ENCODE measurements around the gene MDFIC2.

MDFIC2 gene

DNA sequence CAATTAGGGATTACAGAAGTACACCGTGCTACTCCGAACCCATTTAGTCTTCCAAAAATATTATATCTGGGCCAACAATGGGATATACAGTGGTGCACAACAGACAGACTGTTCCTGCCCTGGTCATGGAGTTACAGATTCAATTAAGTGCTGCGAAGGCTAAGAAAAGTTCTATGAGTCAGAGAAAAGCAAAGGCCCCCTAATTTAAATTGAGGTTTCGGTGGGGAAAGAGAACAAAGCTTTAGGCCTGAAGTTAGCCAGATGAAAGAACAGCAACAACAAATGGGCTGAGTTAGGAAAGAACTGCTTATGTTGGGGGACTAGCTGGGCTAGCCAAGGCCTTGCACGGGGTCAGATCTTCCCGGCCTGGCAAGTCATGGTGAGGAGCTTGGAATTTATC, 131.8 kb downstream of the MDFIC2 start:
- no peak for DNase-seq (ENCODE audit: low read depth)

DNA sequence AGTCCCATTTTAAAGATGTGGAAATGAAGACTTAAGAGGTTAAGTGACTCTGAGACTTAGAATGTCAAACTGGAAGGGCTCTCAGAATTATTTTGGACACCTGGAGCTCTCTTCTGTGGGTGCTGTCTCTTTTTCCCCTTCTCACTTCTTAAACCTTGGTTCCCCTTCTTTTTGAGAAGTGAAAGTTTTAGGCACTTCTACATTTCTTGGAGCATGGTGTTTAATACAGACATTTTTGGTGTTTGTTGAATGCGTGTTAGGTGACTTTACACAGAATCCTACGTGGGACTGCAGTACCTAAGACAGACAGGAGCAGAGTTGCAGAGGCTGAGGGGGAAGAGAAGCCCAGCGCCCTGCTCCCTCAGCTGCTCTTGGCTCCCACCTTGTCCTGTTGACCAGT, 133.3 kb downstream of the MDFIC2 start:
- DNase-seq (ENCODE audit: low read depth): no peak

DNA sequence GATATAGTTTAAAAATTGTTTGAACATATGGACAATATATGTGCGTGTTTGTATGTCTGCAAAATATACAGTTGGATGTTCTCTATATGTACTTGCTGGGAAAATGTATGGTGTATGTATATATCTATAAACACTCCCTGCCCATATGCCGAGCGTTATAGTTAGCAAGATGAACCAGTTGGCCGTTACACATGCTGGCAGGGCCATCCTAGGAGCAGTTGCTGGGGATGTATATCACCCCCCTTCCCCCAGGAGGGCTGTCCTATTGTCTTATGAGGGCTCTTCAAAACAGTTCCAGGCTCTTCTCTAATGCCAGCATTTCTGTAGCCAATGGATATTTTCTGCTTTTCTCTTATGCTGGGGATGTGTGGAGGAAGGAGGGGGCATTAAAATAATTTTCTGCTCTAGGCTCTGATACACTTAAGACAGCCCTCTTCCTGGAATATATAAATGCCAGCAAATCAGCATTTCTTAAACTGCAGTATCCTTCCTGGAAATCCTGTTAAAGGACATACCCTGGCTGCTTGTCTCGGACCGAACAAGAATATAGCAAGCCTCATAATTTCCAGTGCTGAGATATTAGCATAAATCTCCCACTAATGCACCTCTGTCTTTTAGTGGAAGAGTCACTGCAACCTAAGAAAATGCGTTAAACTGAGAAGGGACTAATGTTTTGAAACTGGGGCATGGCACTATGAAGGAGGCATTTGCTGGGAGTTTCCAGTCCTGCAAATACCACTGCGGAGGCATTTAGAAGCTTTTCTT, 134.4 kb downstream of the MDFIC2 start:
- no peak for DNase-seq (ENCODE audit: low read depth)

DNA sequence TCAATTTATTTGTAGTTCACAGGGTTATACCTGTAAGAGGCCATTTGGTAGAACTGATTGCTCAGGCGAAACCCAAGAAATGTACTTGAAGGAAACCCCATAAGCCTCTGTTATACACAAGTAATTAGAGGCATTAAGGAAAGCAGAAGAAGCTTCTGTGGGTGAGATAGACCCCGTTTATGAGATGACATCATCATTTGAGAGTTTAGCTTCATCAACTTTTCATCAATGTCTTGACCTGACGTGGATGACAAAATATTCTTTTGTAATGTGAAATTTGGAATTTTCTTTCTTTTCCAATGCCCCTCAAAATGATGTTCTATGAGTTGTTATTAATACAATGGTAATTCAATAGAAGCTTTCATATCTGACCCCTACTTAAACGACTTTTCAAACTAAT, 136.2 kb downstream of the MDFIC2 start:
- DNase-seq (ENCODE audit: low read depth): no peak

DNA sequence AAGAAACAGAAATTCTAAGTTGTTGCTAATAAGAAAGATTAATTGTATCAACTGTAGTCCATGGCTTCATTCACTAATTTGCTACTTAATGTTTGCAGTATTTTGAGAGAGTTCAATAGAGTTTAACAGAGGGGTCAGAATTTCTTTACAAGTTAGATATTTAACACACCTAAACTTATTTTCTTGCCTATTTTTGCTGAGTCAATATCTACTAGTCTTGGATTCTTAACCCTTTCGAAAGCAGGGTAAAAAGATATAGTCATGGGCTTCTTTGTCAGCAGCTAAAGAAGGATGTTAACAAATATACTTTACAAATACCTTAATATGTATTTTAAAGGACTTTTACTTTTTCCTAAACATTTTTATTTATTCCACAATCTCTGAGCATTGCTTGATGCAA, 155.6 kb downstream of the MDFIC2 start:
- no peak for DNase-seq (ENCODE audit: low read depth)

DNA sequence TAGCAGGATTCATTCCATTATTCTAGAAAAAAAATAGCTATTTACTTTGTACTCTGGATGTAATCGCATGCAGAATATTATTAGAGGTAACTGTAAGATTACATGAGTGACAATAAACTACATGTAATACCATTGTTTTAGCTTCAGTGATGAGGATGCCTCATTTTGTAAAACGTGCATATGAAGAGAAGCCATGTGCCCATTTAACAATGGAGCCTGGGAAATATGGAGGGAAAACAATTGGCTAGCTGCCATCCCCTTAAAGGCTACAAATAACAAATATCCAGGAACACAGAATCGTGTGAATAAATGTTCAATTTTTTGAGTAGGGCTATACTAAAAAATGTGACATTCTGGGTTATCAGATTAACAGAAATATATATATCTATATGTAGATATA, 161.8 kb downstream of the MDFIC2 start:
- no peak for DNase-seq (ENCODE audit: low read depth)

DNA sequence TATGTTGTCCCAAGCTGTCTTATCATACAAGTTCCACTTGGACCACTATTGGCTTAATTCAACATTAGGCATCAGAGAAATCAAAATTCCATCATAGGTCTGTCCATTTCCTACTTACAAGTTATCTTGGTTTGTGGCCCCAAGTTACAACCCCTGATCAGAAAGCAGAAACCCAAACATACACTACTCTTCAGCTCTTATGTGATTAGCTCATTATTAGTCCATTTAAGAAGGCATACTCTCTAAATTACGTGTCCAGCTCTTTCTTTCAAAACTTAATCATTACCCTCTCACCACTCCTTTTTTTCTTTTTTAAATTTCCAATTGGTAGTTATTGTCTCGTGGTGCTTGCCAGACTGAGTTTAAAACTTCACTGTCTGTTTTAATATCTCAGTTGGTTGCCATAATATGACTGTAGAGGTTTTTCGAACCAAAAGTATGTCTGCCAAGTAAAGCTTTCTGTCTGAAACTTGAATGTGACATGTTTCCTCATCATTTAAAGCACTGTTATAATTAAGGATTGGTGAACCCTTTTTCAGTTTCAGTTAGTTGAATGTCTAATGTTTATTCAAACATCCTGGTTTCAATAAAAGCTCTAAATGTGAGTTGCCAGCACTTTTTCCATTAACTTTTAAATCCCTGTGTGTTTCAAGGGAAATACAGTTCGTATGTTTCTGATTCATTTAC, 162.6 kb downstream of the MDFIC2 start:
- no peak for DNase-seq (ENCODE audit: low read depth)
